AG09319 (cell line): ENCODE measurements around the gene PADI6.

Source experiments
- DNase-seq: peaks from one replicate; pipeline ENCODE4 v3.0.0-alpha.2; 2010; ENCODE audit warnings: low read depth; ENCODE audit errors: extremely low read depth
- CTCF ChIP-seq: IDR thresholded peaks from 2 replicates; pipeline ENCODE4 v1.5.1; 2011; ENCODE audit warnings: low read depth, mild to moderate bottlenecking, inconsistent platforms, low read length, moderate library complexity

The PADI6 gene

GRCh38 chr1:17393230-17393629 is 21.2 kb downstream of the PADI6 start:
- no peak for DNase-seq
- no peak for TF ChIP-seq CTCF

GRCh38 chr1:17397910-17398695 is 26.1 kb downstream of the PADI6 start:
- TF ChIP-seq CTCF: no peak
- DNase-seq: no peak

DNA sequence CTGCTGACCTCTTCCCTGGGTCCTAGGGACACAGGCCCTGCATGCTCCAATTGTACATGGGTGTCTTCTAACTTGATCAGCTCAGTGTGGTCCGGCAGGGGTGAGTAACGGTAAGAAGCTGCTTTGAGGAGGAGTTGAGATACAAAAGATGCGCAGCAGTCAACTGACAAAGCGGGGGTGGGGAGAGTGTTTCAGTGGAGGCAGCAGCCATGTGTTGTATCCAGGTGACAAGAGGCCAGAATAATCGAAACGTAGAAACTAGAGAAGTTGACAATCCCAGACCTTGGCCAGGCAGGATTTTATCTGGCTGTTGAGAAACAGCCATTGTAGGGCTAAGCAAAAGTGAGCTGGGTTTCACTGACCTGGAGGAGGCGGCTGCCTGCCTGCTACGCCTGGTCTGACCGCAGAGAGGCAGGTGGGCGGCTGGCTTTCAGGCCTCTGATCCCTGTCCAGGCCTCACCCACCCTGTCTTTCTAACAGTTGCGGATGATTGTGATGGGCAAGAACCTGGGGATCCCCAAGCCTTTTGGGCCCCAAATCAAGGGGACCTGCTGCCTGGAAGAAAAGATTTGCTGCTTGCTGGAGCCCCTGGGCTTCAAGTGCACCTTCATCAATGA is 28.8 kb downstream of the PADI6 start:
- no peak for DNase-seq
- TF ChIP-seq CTCF: no peak

DNA sequence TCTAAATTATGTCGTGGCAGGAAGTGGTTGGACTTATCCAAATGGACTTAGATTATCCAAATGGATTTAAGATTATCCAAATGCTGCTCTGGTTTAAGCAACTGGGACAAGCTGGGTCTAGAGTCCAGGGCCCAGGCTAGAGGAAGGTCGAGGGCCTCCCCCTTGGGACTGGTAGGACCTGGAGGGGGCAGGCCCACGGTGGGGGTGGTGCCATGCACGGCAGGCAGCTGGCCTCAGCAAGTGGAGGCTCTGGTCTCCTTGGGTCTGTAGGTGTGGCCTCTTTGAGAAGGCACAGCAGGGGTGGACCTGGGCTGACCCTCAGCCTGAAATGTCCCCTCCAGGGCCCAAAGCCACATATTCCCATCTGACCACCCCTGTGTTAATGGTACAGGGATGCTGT is 29.8 kb downstream of the PADI6 start:
- no peak for DNase-seq
- TF ChIP-seq CTCF: no peak

DNA sequence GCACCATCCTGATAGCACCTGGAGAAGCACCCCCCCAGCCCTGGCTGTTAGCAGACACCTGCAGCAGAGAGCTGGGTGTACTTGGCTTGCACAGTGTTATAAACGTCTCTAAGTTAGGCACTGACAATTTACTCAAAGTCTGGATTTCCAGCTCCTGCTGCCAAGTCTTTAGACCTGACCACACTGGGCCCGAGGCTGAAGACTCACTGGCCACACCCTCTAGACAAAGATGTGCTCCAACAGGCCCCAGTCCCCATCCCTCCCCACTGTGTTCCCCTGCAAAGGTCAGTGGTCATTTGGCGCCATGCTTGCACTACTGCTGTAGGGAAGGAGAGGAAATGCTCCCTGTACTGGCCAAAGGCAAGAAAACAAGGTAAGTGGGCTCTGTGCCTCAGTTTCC is 31.1 kb downstream of the PADI6 start:
- DNase-seq: no peak
- no peak for TF ChIP-seq CTCF

DNA sequence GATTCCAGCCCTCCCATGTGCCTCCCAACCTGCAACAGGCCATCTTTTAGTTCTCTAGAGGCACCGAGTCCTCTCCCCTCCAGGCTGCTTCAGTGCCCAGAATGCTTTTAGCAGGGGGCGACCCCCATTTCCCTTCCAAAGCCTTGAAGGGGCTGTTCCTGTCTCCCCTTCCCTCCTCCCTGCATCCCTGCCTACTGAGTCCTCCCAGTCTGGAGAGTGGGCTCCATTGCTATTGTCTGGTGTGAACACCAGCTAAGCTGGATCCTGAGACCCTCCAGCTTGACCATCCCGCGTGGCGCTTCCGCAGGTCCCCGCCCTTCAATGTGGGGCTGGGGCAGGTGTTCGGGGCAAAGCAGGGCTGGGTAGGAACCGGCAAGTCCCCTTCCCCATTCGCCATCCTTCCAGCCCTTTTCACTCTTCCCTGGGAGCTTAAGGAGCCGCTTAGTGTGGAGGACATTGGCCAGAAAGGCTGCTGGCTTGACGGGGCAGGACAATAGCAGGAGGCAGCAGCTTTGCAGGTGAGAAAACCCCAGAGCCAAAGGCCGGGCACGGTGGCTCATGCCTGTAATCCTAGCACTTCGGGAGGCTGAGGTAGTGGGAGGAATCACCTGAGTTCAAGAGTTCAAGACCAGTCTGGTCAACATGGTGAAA is 32.2 kb downstream of the PADI6 start:
- TF ChIP-seq CTCF: no peak
- DNase-seq: no peak

DNA sequence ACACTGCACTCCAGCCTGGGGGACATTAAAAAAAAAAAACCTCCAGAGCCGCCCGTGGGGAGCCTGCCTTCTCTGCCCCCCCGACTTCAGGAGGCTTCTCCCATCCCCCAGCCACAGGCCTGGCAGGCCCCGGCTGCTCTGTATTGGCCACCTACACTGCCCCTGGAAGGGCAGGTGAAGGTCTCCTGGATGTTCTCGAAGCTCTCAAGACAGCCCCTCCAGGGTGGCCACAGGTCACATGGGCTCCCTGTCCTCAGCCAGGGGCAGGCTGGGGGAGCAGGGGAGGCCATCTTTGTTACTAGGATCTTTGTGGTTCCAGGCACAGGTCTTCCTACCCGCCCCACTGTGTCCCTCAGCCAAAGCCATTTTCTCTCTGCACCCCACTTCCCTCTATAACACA is 32.8 kb downstream of the PADI6 start:
- DNase-seq: no peak
- TF ChIP-seq CTCF: no peak
